Neural cell (in vitro differentiated cells): ENCODE results near the gene PLAU.

Experiments
- EP300 ChIP-seq: fragments of 450-650 bp; conservative IDR thresholded peaks from 2 replicates; pipeline ENCODE4 v1.6.1; 2014; ENCODE audit warnings: antibody characterized with exemption, mild to moderate bottlenecking, moderate library complexity; ENCODE audit not compliant: poor library complexity, severe bottlenecking
- EZH2 ChIP-seq: fragments of 200-600, 300-800 bp; shearing (Covaris generic), sonication (generic); IDR thresholded peaks from 2 replicates; pipeline ENCODE4 v1.6.1; 2014; ENCODE audit warnings: antibody characterized with exemption, low read length, borderline replicate concordance, mild to moderate bottlenecking; ENCODE audit not compliant: insufficient read depth, poor library complexity, severe bottlenecking
- MXI1 ChIP-seq: fragments of 450-650 bp; conservative IDR thresholded peaks from 2 replicates; pipeline ENCODE4 v1.6.1; 2014; ENCODE audit warnings: antibody characterized with exemption, mild to moderate bottlenecking; ENCODE audit not compliant: poor library complexity, severe bottlenecking
- POLR2AphosphoS5 ChIP-seq: IDR thresholded peaks from 2 replicates; pipeline ENCODE4 v1.6.1; 2012
- RAD21 ChIP-seq: fragments of 450-650 bp; conservative IDR thresholded peaks from 2 replicates; pipeline ENCODE4 v1.6.1; 2014; ENCODE audit warnings: antibody characterized with exemption, mild to moderate bottlenecking, moderate library complexity
- TAF1 ChIP-seq: IDR thresholded peaks from 2 replicates; pipeline ENCODE4 v1.6.1; 2012; ENCODE audit warnings: low read depth
- TF ChIP-seq, protein P1 (sequence below): fragments of 450-650 bp; IDR thresholded peaks from 2 replicates; pipeline ENCODE4 v1.5.1; 2014; ENCODE audit warnings: antibody characterized with exemption, mild to moderate bottlenecking, moderate library complexity; ENCODE audit not compliant: poor library complexity, severe bottlenecking
- TF ChIP-seq, protein P2 (sequence below): IDR thresholded peaks from 2 replicates; pipeline ENCODE4 v1.6.1; 2012; ENCODE audit warnings: borderline replicate concordance

DNA sequence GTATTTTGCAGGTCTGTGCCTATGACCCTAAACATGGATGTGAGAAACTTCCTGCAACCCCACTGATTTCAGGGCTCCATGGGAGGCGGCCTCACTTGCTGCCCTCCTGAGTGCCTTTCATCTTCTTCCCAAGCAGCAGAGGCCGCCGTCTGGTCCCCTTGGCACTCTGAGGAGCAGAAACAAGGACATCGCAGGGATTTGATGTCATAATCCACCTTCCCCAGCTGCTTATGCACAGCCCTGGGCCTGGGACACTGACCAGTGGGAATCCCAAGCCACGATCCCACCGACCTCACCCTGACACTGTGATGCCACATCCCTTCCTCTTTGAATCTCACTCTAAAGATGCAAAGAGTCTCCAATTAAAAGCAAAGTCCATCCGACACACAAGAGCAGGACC, 44.3 kb upstream of the PLAU start:
- TF ChIP-seq, protein P1, sequence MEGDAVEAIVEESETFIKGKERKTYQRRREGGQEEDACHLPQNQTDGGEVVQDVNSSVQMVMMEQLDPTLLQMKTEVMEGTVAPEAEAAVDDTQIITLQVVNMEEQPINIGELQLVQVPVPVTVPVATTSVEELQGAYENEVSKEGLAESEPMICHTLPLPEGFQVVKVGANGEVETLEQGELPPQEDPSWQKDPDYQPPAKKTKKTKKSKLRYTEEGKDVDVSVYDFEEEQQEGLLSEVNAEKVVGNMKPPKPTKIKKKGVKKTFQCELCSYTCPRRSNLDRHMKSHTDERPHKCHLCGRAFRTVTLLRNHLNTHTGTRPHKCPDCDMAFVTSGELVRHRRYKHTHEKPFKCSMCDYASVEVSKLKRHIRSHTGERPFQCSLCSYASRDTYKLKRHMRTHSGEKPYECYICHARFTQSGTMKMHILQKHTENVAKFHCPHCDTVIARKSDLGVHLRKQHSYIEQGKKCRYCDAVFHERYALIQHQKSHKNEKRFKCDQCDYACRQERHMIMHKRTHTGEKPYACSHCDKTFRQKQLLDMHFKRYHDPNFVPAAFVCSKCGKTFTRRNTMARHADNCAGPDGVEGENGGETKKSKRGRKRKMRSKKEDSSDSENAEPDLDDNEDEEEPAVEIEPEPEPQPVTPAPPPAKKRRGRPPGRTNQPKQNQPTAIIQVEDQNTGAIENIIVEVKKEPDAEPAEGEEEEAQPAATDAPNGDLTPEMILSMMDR = no peak
- no peak for TF ChIP-seq POLR2AphosphoS5
- no peak for TF ChIP-seq EP300
- TF ChIP-seq RAD21 = no peak
- TF ChIP-seq EZH2 = no peak
- TF ChIP-seq MXI1 = no peak
- TF ChIP-seq, protein P2, sequence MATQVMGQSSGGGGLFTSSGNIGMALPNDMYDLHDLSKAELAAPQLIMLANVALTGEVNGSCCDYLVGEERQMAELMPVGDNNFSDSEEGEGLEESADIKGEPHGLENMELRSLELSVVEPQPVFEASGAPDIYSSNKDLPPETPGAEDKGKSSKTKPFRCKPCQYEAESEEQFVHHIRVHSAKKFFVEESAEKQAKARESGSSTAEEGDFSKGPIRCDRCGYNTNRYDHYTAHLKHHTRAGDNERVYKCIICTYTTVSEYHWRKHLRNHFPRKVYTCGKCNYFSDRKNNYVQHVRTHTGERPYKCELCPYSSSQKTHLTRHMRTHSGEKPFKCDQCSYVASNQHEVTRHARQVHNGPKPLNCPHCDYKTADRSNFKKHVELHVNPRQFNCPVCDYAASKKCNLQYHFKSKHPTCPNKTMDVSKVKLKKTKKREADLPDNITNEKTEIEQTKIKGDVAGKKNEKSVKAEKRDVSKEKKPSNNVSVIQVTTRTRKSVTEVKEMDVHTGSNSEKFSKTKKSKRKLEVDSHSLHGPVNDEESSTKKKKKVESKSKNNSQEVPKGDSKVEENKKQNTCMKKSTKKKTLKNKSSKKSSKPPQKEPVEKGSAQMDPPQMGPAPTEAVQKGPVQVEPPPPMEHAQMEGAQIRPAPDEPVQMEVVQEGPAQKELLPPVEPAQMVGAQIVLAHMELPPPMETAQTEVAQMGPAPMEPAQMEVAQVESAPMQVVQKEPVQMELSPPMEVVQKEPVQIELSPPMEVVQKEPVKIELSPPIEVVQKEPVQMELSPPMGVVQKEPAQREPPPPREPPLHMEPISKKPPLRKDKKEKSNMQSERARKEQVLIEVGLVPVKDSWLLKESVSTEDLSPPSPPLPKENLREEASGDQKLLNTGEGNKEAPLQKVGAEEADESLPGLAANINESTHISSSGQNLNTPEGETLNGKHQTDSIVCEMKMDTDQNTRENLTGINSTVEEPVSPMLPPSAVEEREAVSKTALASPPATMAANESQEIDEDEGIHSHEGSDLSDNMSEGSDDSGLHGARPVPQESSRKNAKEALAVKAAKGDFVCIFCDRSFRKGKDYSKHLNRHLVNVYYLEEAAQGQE = no peak
- TF ChIP-seq TAF1 = no peak
